HFF-Myc (cell line): ENCODE results near the gene ZNF530.
A peak's percentile ranks its signal among the peaks of the same experiment; 100 is the strongest.

Experiments
- DNase-seq: peaks from one replicate; pipeline ENCODE4 v3.0.0-alpha.2; 2011; ENCODE audit warnings: low read depth; ENCODE audit errors: extremely low read depth
- H3K4me3 ChIP-seq: replicated peaks from 2 replicates; pipeline ENCODE4 v1.5.1; 2011; ENCODE audit warnings: low read depth, mild to moderate bottlenecking, control low read depth, low read length
- CTCF ChIP-seq: IDR thresholded peaks from 2 replicates; pipeline ENCODE4 v1.5.1; 2012; ENCODE audit warnings: mild to moderate bottlenecking, low read depth, low read length, control low read depth; ENCODE audit errors: missing control alignments

ZNF530 gene

GRCh38 chr19:57611113-57611512, 11.4 kb downstream of the ZNF530 start:
- DNase-seq: no peak
- H3K4me3 ChIP-seq: no peak overlapping the region
- TF ChIP-seq CTCF: no peak

GRCh38 chr19:57613941-57614743, 14.5 kb downstream of the ZNF530 start, which contains the start of gene ZNF134:
ZNF134 (plus strand) TSS chr19:57614242; CDS start chr19:57619469, 5,227 bp downstream.
- TF ChIP-seq CTCF: peak; percentile 12
- H3K4me3 ChIP-seq: peak within 1 kb of the TSS; percentile 87
- peak; percentile 65 for DNase-seq

GRCh38 chr19:57615346-57615745, 15.7 kb downstream of the ZNF530 start:
- TF ChIP-seq CTCF: no peak

DNA sequence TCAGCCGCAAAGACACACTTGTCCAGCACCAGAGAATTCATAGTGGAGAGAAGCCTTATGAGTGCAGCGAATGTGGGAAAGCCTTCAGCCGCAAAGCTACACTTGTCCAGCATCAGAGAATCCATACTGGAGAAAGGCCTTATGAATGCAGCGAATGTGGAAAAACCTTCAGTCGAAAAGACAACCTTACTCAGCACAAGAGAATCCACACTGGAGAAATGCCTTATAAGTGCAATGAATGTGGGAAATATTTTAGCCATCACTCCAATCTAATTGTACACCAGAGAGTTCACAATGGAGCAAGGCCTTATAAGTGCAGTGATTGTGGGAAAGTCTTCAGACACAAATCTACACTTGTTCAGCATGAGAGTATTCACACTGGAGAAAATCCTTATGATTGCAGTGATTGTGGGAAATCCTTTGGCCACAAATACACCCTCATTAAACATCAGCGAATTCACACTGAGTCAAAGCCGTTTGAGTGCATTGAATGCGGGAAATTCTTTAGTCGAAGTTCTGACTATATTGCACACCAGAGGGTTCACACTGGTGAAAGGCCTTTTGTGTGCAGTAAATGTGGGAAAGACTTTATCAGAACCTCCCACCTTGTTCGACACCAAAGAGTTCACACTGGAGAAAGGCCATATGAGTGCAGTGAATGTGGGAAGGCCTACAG, 21.1 kb downstream of the ZNF530 start:
- no peak overlapping the region for H3K4me3 ChIP-seq
- no peak for DNase-seq
- TF ChIP-seq CTCF: no peak

More at GRCh38 chr19:57615346-57615745, 15.7 kb downstream of the ZNF530 start:
- no peak for DNase-seq
- H3K4me3 ChIP-seq: no peak overlapping the region

- no peak for DNase-seq
- no peak for TF ChIP-seq CTCF
- no peak overlapping the region for H3K4me3 ChIP-seq
Observed at GRCh38 chr19:57623091-57623490, 23.4 kb downstream of the ZNF530 start.

GRCh38 chr19:57632987-57633831, 33.5 kb downstream of the ZNF530 start, which contains the start of gene ZNF211:
ZNF211 (plus strand) TSS chr19:57633168; CDS start chr19:57633347, 179 bp downstream.
- H3K4me3 ChIP-seq: peak within 1 kb of the TSS; percentile 77
- TF ChIP-seq CTCF: no peak
- peak; percentile 83 for DNase-seq
